ENCODE measurements around the gene DGCR8.
"Not testable (repeated sequence)": the region's sequence is repeated elsewhere in the genome, so short reads cannot be mapped to it uniquely, and the experiment has no call there.

The DGCR8 gene

DNA sequence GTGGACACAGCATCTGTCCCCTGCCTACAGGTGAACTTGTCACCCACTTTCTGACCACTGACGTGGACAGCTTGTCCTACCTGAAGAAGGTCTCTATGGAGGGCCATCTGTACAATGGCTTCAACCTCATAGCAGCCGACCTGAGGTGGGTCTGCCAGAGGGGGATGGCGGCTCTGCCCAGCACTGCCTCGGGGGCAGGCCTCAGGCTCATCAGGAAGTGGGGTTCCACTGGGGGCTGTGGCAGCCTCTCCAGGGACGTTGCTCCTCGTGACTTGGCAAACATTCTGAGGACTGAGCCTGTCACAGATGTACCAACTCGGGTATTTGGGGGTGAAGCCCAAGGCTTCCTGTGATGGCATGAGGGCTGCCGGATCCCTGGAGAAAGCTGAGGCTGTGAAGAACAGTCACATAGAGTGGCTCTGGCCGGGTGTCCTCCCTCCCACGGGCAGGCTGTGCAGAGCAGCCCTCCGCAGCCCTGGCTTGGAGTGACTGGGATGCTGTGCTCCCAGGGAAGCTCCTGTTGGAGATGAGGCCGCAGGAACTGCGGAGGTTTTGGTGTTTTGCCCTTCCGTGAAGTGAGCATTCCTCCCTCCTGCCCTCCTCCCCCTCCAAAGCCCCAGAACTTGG is 26.5 kb upstream of the DGCR8 start:
- DNase-seq: no peak

DNA sequence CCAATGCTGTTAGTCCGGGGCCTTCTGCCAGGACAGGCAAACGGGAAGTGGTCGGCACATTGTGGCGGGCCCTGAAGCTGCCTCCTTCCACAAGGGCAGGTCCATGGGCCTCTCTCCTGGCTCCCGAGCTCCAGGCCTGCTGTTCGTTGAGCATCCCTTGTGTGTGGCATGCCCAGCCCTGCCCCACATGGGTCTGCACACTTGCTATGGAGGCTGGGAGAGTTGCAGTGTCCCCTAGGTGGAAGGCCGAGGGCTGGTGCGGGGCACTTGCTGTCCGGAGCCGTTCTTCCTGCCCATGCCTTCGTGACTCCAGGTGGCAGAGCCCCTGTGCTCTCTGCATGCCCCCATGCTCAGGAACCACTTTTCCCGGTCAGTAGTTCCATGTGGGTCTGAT is 26.0 kb upstream of the DGCR8 start:
- DNase-seq: no peak

DNA sequence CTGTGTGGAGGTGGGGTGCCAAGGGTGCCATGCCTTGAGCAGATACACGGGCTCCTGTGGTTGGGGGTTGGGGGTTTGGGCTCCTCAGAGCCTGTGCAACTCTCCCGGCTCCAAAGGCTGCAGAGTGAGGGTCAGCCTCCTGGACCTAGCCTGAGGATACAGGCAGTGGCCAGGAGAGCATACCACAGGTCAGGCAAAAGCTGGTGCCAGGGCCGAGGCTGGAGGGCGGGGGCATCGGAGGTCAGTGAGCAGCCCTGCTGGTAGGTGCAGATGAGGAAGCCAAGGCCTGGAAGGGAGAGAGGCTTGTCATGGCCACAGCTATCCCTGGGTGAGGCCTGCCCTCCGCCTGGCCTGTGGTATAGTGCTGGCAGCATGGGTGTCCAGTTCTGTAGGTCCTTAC is 25.6 kb upstream of the DGCR8 start:
- DNase-seq: no peak

- no peak for DNase-seq
Observed at GRCh38 chr22:20055144-20055543, 24.9 kb upstream of the DGCR8 start.

DNA sequence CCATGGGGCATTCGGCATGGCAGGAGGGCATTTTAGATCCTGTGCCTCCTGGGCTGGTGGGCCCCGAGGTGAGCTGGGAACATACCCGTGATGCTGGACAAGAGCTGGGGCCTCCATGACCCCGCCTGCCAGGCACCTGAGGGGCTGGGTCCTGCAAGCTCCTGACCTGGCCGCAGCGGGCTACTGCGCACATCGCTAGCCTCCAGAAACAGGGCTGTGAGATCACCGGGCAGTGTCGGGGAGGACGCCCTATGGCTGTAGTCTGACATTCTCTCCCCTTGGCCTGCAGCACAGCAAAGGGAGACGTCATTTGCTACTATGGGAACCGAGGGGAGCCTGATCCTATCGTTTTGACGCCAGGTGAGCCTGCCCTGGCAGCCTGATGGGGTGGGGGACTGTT is 24.4 kb upstream of the DGCR8 start:
- no peak for DNase-seq

DNA sequence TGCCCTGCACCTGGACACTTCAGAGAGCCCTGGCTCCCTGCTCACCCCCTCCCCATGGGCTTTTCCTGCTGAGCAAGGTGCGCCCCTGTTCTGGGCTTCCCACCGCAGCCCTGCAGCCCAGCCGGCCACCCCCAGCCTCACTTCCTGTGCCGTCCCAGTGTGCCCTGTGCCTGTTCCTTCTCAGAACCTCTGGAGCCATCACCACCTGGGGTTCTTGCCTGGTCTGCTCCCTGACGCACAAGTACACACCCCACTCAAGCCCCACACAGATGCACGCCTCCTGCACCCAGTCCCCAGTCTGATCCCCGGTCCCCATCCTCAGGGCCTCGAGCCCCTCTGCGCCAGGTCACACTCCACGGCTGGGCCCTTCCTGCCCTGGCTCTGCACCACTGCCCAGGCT is 23.9 kb upstream of the DGCR8 start:
- no peak for DNase-seq

DNA sequence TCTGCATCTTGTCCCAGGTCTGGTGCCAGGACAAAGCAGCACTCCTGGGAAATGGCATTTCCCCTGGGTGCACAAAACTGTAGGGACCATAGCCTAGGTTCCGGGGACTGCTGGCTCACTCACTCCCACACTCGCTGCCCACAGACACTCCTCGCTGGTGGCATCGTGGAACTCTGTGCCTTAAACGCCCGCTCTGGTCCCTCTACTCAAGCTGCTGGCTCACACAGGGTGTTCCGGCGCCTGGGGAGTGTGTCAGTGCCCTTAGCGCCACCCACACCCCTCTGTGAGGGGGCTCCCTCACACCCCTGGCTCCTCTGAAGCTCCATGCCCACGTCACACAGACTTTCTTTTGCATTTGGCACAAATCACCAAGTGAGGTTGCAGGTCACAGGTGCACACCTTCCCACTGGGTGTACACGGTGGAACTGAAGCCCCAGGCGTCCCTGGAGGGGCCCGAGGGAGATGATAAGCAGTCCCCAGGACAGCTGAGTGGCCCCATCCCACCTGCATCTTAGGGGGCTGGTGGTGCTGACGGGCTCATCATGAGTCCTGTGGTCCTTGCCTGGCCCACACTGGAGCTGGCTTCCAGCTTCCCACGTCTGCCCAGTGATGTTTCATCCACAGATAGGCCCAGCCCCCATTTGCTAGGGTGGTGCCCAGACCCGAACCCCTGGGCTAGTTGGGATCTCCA is 23.2 kb upstream of the DGCR8 start:
- DNase-seq: no peak

GRCh38 chr22:20057596-20058268 is 22.3 kb upstream of the DGCR8 start:
- DNase-seq: no peak

GRCh38 chr22:20058989-20059770 is 20.9 kb upstream of the DGCR8 start:
- DNase-seq: no peak

GRCh38 chr22:20060700-20061480 is 19.2 kb upstream of the DGCR8 start:
- no peak for DNase-seq

DNA sequence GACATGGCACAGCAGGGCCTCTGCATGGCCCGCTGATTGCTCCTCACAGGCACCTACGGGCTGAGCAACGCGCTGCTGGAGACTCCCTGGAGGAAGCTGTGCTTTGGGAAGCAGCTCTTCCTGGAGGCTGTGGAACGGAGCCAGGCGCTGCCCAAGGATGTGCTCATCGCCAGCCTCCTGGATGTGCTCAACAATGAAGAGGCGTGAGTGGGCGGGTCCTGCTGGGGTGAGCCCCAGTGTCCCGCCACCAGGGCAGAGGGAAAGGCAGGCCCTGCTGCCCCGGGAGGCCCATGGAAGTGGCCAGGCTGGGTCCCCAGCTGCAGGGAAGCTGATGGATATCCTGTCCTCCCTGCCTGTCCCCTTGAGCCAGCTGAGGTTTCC is 18.6 kb upstream of the DGCR8 start:
- DNase-seq: no peak

GRCh38 chr22:20062043-20062765 is 17.8 kb upstream of the DGCR8 start:
- no peak for DNase-seq

GRCh38 chr22:20062766-20063083 is 17.3 kb upstream of the DGCR8 start:
- DNase-seq: no peak

DNA sequence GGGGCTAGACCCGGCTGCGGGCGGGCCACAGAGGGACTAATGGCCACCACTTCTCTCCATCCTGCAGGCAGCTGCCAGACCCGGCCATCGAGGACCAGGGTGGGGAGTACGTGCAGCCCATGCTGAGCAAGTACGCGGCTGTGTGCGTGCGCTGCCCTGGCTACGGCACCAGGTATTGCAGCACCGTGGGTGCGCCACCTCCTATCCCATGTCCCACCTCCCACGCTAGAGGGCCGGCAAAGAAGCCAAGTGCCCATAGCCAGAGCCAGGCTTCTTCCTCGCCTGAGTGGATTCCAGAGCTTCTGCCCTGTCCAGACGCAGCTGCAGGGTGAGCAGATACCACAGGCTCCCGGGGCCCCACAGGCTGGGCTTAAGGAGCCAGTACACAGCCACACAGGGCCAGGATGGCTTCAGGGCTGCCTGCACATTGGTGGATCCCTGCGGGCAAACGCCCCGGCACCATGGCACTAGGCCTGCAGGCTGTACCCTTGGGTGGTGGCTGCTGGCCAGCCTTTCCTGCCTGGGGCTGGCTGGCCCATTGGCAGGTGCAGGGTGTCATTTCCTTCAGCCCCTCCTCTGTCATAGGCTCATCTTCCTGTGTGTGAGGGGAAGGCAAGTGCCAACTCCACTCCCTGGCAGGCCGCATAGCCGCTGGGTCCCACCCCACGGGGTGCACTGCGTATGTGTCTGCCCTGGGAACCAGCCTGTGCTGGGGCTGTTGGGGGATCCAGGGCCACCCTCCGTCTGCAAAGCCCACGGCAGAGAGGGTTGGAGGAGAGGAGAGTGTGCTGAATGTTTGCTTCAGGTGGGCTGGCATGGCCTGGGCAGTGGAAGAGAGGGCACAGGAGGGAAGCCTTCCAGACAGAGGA is 16.5 kb upstream of the DGCR8 start:
- DNase-seq: no peak

- no peak for DNase-seq
Observed at GRCh38 chr22:20064140-20064480, 15.9 kb upstream of the DGCR8 start.

DNA sequence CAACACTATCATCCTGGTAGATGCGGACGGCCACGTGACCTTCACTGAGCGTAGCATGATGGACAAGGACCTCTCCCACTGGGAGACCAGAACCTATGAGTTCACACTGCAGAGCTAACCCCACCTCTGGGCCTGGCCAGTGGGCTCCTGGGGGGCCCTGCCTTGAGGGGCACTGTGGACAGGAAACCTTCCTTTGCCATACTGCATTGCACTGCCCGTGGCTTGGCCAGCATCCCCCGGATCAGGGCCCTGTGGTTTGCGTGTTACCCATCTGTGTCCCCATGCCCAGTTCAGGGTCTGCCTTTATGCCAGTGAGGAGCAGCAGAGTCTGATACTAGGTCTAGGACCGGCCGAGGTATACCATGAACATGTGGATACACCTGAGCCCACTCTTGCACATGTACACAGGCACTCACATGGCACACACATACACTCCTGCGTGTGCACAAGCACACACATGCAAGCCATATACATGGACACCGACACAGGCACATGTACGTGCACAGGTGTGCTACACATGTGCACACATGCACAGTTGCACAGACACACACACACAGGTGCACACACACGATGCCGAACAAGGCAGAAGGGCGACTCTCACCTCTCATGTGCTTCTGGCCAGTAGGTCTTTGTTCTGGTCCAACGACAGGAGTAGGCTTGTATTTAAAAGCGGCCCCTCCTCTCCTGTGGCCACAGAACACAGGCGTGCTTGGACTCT is 15.3 kb upstream of the DGCR8 start:
- no peak for DNase-seq

DNA sequence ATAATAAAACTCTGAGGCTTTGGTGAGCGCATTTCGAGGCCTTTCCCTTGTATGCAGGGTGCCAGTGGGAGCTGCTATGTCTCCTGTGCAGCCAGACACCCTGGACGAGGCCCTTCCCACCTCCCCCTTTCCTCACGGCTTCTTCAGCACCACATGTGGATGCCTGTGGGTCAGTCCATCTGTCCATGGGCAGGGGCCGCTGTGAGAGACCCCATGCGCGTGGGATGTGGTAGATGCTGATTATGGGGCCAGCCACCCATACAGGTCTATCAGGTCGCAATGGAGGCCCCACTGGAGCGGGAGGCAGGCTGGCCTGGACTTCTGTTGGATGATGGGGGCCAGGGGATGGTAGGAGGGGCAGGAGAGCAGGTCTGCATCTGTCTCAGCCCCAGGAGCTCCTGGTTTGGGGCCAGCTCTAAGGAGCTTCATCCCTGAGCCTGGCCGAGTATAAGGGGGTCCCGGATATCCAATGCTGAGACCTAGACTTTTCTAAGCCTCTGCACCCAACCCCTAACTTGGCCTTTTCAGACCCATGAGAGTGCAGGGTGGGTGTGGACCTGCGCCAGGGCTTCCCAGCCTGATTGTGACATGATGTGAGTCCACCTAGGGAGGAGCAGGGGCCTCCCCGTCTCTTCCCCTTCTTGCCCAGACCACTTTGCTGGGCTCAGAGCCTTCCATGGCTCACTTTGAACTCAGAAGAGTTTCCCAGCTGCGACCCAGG is 14.0 kb upstream of the DGCR8 start:
- no peak for DNase-seq

DNA sequence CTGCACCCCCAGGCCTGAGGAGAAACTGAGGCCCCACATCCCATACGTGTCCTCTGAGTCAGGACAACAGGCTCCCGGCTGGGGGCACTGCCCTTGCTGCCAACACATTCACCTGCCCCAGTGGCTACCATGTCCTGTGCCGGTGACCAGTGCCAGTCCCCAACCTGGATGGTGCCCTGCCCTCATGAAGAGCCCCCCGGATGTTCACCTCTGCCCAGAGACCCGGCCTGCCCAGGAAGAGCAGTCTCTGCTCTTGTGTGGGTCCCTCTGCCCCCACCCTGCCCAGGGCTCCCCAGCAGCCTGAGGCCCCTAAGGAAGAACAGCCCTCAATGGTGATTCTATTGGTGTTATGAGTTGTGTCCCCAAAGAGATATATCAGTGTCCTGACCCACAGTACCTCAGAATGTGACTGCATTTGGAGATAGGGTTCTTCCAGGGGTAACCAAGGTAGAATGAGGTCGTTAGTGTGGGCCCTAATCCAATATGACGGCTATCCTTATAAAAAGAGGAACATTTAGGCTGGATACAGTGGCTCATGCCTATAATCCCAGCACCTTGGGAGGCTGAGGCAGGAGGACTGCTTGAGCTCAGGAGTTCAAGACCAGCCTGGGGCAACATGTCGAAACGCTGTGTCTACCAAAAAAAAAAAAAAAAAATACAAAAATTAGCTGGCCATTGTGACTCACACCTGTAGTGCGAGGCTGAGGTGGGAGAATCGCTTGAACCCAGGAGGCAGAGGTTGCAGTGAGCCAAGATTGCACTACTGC is 13.2 kb upstream of the DGCR8 start:
- no peak for DNase-seq

- DNase-seq: not testable (repeated sequence)
Observed at GRCh38 chr22:20067384-20067682, 12.7 kb upstream of the DGCR8 start.
